Immature natural killer cell (primary cell): ENCODE results near the gene MPPED1. TPM values are rescaled to one million over a fixed set of nuclear protein-coding genes. Genes with fewer than 3 reads are reported as not detected.

Experiments
- DNase-seq, 3 donors: peaks; one replicate each; pipeline ENCODE4 v3.0.0; 2022; ENCODE audit warnings: mixed read lengths in 1 of 3
- H3K27ac Mint-ChIP-seq, 6 donors: one replicate each; pipeline ENCODE4 v1.8.0; 2020; ENCODE audit warnings: mixed read lengths in 6 of 6, mild to moderate bottlenecking in 5 of 6, inconsistent platforms in 4 of 6, moderate library complexity in 3 of 6
- H3K27me3 Mint-ChIP-seq, 3 donors: one replicate each; pipeline ENCODE4 v1.8.0; 2020 to 2021; ENCODE audit warnings: low read depth in 3 of 3, mild to moderate bottlenecking in 3 of 3, mixed read lengths in 3 of 3, moderate library complexity in 3 of 3, inconsistent platforms in 1 of 3
- H3K36me3 Mint-ChIP-seq, 3 donors: one replicate each; pipeline ENCODE4 v1.8.0; 2020; ENCODE audit warnings: mixed read lengths in 3 of 3, inconsistent platforms in 2 of 3, mild to moderate bottlenecking in 2 of 3
- H3K4me1 Mint-ChIP-seq, 2 donors: one replicate each; pipeline ENCODE4 v1.8.0; 2020; ENCODE audit warnings: inconsistent platforms in 2 of 2, mild to moderate bottlenecking in 2 of 2, mixed read lengths in 2 of 2, moderate library complexity in 1 of 2
- H3K4me3 Mint-ChIP-seq, 5 donors: one replicate each; pipeline ENCODE4 v1.8.0; 2020; ENCODE audit warnings: mild to moderate bottlenecking in 5 of 5, mixed read lengths in 5 of 5, inconsistent platforms in 3 of 5, moderate library complexity in 3 of 5
- H3K9me3 Mint-ChIP-seq, 6 donors: one replicate each; pipeline ENCODE4 v1.8.0; 2020; ENCODE audit warnings: mild to moderate bottlenecking in 6 of 6, mixed read lengths in 6 of 6, inconsistent platforms in 4 of 6, moderate library complexity in 3 of 6
- polyA plus RNA-seq, 3 donors: library from polyadenylated mRNA; unstranded; fragments of 300-500 nt; fragmentation: Illumina TruSeq; gene quantifications; one replicate each; pipeline ENCODE4 v1.2.3, GENCODE V29; 2021

MPPED1 gene
- polyA plus RNA-seq, 3 donors from 2014 or later = not detected

GRCh38 chr22:43526946-43527345 is 115.1 kb downstream of the MPPED1 start:
- Mint-ChIP-seq H3K4me1 (no peaks in the 10 kb centered on the region), H3K27ac (no peak overlapping the region), H3K36me3 (no peaks in the 10 kb centered on the region), H3K4me3 (no peak overlapping the region), H3K27me3 (peaks cover 0 to 12% (median 0%) of the 10 kb centered on the region in 3 donors), H3K9me3 (no peaks in the 10 kb centered on the region)
- DNase-seq = no peak

- peaks cover 0 to 12% (median 0%) of the 10 kb centered on the region in 3 donors for H3K27me3 Mint-ChIP-seq
- H3K27ac Mint-ChIP-seq = no peak overlapping the region
- no peak overlapping the region for H3K4me3 Mint-ChIP-seq
- no peak for DNase-seq
- H3K36me3 Mint-ChIP-seq = no peaks in the 10 kb centered on the region
- H3K9me3 Mint-ChIP-seq = no peaks in the 10 kb centered on the region
- no peaks in the 10 kb centered on the region for H3K4me1 Mint-ChIP-seq
These were observed 117.0 kb downstream of the MPPED1 start for GRCh38 chr22:43528601-43529360.

- DNase-seq = no peak
- Mint-ChIP-seq H3K4me3 (no peak overlapping the region), H3K36me3 (no peaks in the 10 kb centered on the region)
These were observed 117.6 kb downstream of the MPPED1 start for GRCh38 chr22:43529461-43529860.

GRCh38 chr22:43529934-43530333 is 118.1 kb downstream of the MPPED1 start:
- Mint-ChIP-seq H3K4me1 (no peaks in the 10 kb centered on the region), H3K9me3 (no peaks in the 10 kb centered on the region), H3K27me3 (peaks cover 0 to 12% (median 0%) of the 10 kb centered on the region in 3 donors), H3K27ac (no peak overlapping the region), H3K36me3 (no peaks in the 10 kb centered on the region), H3K4me3 (no peak overlapping the region)
- DNase-seq = no peak

More at GRCh38 chr22:43529461-43529860, 117.6 kb downstream of the MPPED1 start:
- H3K9me3 Mint-ChIP-seq = no peaks in the 10 kb centered on the region
- no peaks in the 10 kb centered on the region for H3K4me1 Mint-ChIP-seq
- H3K27ac Mint-ChIP-seq = no peak overlapping the region
- H3K27me3 Mint-ChIP-seq = peaks cover 0 to 12% (median 0%) of the 10 kb centered on the region in 3 donors

GRCh38 chr22:43530349-43531201 is 118.8 kb downstream of the MPPED1 start:
- Mint-ChIP-seq H3K27me3 (peaks cover 0 to 8% (median 0%) of the 10 kb centered on the region in 3 donors), H3K4me1 (no peaks in the 10 kb centered on the region), H3K4me3 (no peak overlapping the region), H3K9me3 (no peaks in the 10 kb centered on the region), H3K36me3 (no peaks in the 10 kb centered on the region), H3K27ac (no peak overlapping the region)
- DNase-seq = no peak

- no peak for DNase-seq
- H3K27me3 Mint-ChIP-seq = peaks cover 0 to 5% (median 0%) of the 10 kb centered on the region in 3 donors
- no peak overlapping the region for H3K4me3 Mint-ChIP-seq
- H3K4me1 Mint-ChIP-seq = no peaks in the 10 kb centered on the region
- H3K36me3 Mint-ChIP-seq = no peaks in the 10 kb centered on the region
- no peak overlapping the region for H3K27ac Mint-ChIP-seq
- no peaks in the 10 kb centered on the region for H3K9me3 Mint-ChIP-seq
These were observed 119.8 kb downstream of the MPPED1 start for GRCh38 chr22:43531651-43532050.

- Mint-ChIP-seq H3K27me3 (peaks cover 0 to 2% (median 0%) of the 10 kb centered on the region in 3 donors), H3K4me1 (no peaks in the 10 kb centered on the region), H3K27ac (no peak overlapping the region)
These were observed 120.7 kb downstream of the MPPED1 start for GRCh38 chr22:43532301-43533155.

GRCh38 chr22:43533156-43533530 is 121.3 kb downstream of the MPPED1 start:
- DNase-seq = no peak
- no peaks in the 10 kb centered on the region for H3K36me3 Mint-ChIP-seq
- peaks cover 0 to 2% (median under 1%) of the 10 kb centered on the region in 3 donors for H3K27me3 Mint-ChIP-seq
- H3K27ac Mint-ChIP-seq = no peak overlapping the region
- H3K9me3 Mint-ChIP-seq = no peaks in the 10 kb centered on the region
- H3K4me3 Mint-ChIP-seq = no peak overlapping the region
- no peaks in the 10 kb centered on the region for H3K4me1 Mint-ChIP-seq

More at GRCh38 chr22:43532301-43533155, 120.7 kb downstream of the MPPED1 start:
- Mint-ChIP-seq H3K36me3 (no peaks in the 10 kb centered on the region), H3K4me3 (no peak overlapping the region), H3K9me3 (no peaks in the 10 kb centered on the region)
- no peak for DNase-seq

- no peak overlapping the region for H3K4me3 Mint-ChIP-seq
- no peaks in the 10 kb centered on the region for H3K9me3 Mint-ChIP-seq
- H3K27me3 Mint-ChIP-seq = peaks cover under 1 to 3% (median 2%) of the 10 kb centered on the region in 3 donors
- H3K36me3 Mint-ChIP-seq = no peaks in the 10 kb centered on the region
- DNase-seq = no peak
- H3K27ac Mint-ChIP-seq = no peak overlapping the region
- no peaks in the 10 kb centered on the region for H3K4me1 Mint-ChIP-seq
These were observed 122.0 kb downstream of the MPPED1 start for GRCh38 chr22:43533656-43534428.

GRCh38 chr22:43534916-43535315 is 123.1 kb downstream of the MPPED1 start:
- no peak for DNase-seq

GRCh38 chr22:43535336-43535735 is 123.5 kb downstream of the MPPED1 start:
- Mint-ChIP-seq H3K9me3 (no peaks in the 10 kb centered on the region), H3K4me1 (no peaks in the 10 kb centered on the region), H3K4me3 (no peak overlapping the region), H3K27ac (no peak overlapping the region), H3K27me3 (peaks cover 0 to 4% (median 3%) of the 10 kb centered on the region in 3 donors), H3K36me3 (no peaks in the 10 kb centered on the region)
- DNase-seq = no peak

More at GRCh38 chr22:43534916-43535315, 123.1 kb downstream of the MPPED1 start:
- H3K27ac Mint-ChIP-seq = no peak overlapping the region
- no peak overlapping the region for H3K4me3 Mint-ChIP-seq
- H3K4me1 Mint-ChIP-seq = no peaks in the 10 kb centered on the region
- H3K36me3 Mint-ChIP-seq = no peaks in the 10 kb centered on the region
- peaks cover 0 to 3% (median 2%) of the 10 kb centered on the region in 3 donors for H3K27me3 Mint-ChIP-seq
- no peaks in the 10 kb centered on the region for H3K9me3 Mint-ChIP-seq

- DNase-seq = no peak
- Mint-ChIP-seq H3K27me3 (peaks cover 0 to 5% (median 3%) of the 10 kb centered on the region in 3 donors), H3K4me3 (no peak overlapping the region), H3K4me1 (no peaks in the 10 kb centered on the region), H3K27ac (no peak overlapping the region), H3K9me3 (no peaks in the 10 kb centered on the region), H3K36me3 (no peaks in the 10 kb centered on the region)
These were observed 123.9 kb downstream of the MPPED1 start for GRCh38 chr22:43535741-43536140.
